Endodermal cell (in vitro differentiated cells): ENCODE results near the gene MSANTD3. TPM values are rescaled to one million over a fixed set of nuclear protein-coding genes. Genes with fewer than 3 reads are reported as not detected.
"Not testable (repeated sequence)": the region's sequence is repeated elsewhere in the genome, so short reads cannot be mapped to it uniquely, and the experiment has no call there.

Experiments
- DNase-seq: peaks from one replicate; pipeline ENCODE4 v3.0.0-alpha.2; 2017
- H3K27ac ChIP-seq: 2 replicates; pipeline ENCODE4 v1.5.1; 2013; ENCODE audit warnings: mild to moderate bottlenecking, low read depth, low read length, moderate library complexity
- H3K27me3 ChIP-seq: 2 replicates; pipeline ENCODE4 v1.6.1; 2013; ENCODE audit warnings: mild to moderate bottlenecking, low read length, moderate library complexity; ENCODE audit not compliant: insufficient read depth, control insufficient read depth, poor library complexity, severe bottlenecking
- H3K36me3 ChIP-seq: 2 replicates; pipeline ENCODE4 v1.7.0; 2013; ENCODE audit warnings: mild to moderate bottlenecking, low read length, moderate library complexity; ENCODE audit not compliant: control insufficient read depth, insufficient read depth
- H3K4me1 ChIP-seq: one replicate; pipeline ENCODE4 v1.7.0; 2013; ENCODE audit warnings: low read length; ENCODE audit not compliant: control insufficient read depth, insufficient read depth
- H3K4me3 ChIP-seq: 2 replicates; pipeline ENCODE4 v1.5.1; 2013; ENCODE audit warnings: mild to moderate bottlenecking, low read length, moderate library complexity
- H3K9ac ChIP-seq: 2 replicates; pipeline ENCODE4 v1.6.1; 2013; ENCODE audit warnings: mild to moderate bottlenecking, low read length, moderate library complexity; ENCODE audit not compliant: poor library complexity, severe bottlenecking; ENCODE audit errors: extremely low read depth
- H3K9me3 ChIP-seq: 2 replicates; pipeline ENCODE4 v1.6.1; 2013; ENCODE audit warnings: mild to moderate bottlenecking, low read length, moderate library complexity; ENCODE audit not compliant: control insufficient read depth
- H3K27ac Mint-ChIP-seq: 2 replicates; pipeline ENCODE4 v1.8.0; 2020; ENCODE audit warnings: mixed read lengths
- H3K27me3 Mint-ChIP-seq: 2 replicates; pipeline ENCODE4 v1.8.0; 2021; ENCODE audit warnings: mild to moderate bottlenecking, mixed read lengths; ENCODE audit not compliant: insufficient read depth
- H3K36me3 Mint-ChIP-seq: 2 replicates; pipeline ENCODE4 v1.8.0; 2020; ENCODE audit warnings: low read depth, mixed read lengths
- H3K4me1 Mint-ChIP-seq: 2 replicates; pipeline ENCODE4 v1.8.0; 2020; ENCODE audit warnings: mixed read lengths
- H3K4me3 Mint-ChIP-seq: 2 replicates; pipeline ENCODE4 v1.8.0; 2020; ENCODE audit warnings: mild to moderate bottlenecking, moderate library complexity, mixed read lengths
- H3K9me3 Mint-ChIP-seq: 2 replicates; pipeline ENCODE4 v1.8.0; 2020; ENCODE audit warnings: mild to moderate bottlenecking, mixed read lengths
- CTCF ChIP-seq: fragments of 200-600 bp; sonication (generic); conservative IDR thresholded peaks from 2 replicates; pipeline ENCODE4 v1.5.0; 2021; ENCODE audit warnings: antibody characterized with exemption, mild to moderate bottlenecking
- WGBS, 2 experiments: methylation state at CpG; one replicate each; pipeline versions ENCODE4 v1.1.5 to v1.1.7; 2013; ENCODE audit warnings: missing lambda C conversion rate in 2 of 2, mixed read lengths in 1 of 2; ENCODE audit not compliant: insufficient coverage in 1 of 2, insufficient read length in 1 of 2; 5-methylcytosine and 5-hydroxymethylcytosine counted together
- total RNA-seq, 2 donors: library from RNA; stranded (reverse); fragmentation: NEBNext Ultra II Directional in 1 of 2; extraction: Animal tissue kit (Norgen Biotek cat#: 25700) in 1 of 2; gene quantifications; 2 replicates in 1 of 2; 3 replicates in 1 of 2; pipeline ENCODE4 v1.2.1, GENCODE V29; 2021

MSANTD3 gene
- total RNA-seq, 2 donors from 2014 or later = 29.8 to 32.2 TPM

- no peaks in the 10 kb centered on the region for H3K4me1 Mint-ChIP-seq
- no peak overlapping the region for H3K9ac ChIP-seq
- peaks cover 14% of the 10 kb centered on the region for H3K27me3 Mint-ChIP-seq
- H3K27me3 ChIP-seq = no peaks in the 10 kb centered on the region
- no peak overlapping the region for H3K27ac Mint-ChIP-seq
- no peak overlapping the region for H3K27ac ChIP-seq
- H3K4me3 Mint-ChIP-seq = no peak overlapping the region
- H3K9me3 Mint-ChIP-seq = peaks cover 17% of the 10 kb centered on the region
- no peak for DNase-seq
- WGBS, 2 experiments = 80 to 96% methylated on average over 1 to 5 of the region's 5 CpGs
- TF ChIP-seq CTCF = no peak
- no peaks in the 10 kb centered on the region for H3K4me1 ChIP-seq
- H3K4me3 ChIP-seq = no peak overlapping the region
- H3K9me3 ChIP-seq = peaks cover 22% of the 10 kb centered on the region
- no peaks in the 10 kb centered on the region for H3K36me3 ChIP-seq
- no peaks in the 10 kb centered on the region for H3K36me3 Mint-ChIP-seq
These were observed 13.0 kb upstream of the MSANTD3 start for GRCh38 chr9:100413839-100414420.

GRCh38 chr9:100417815-100418214 is 9.1 kb upstream of the MSANTD3 start:
- Histone ChIP-seq H3K27me3 (no peaks in the 10 kb centered on the region), H3K27ac (no peak overlapping the region), H3K9me3 (peaks cover 2% of the 10 kb centered on the region), H3K36me3 (no peaks in the 10 kb centered on the region), H3K9ac (no peak overlapping the region), H3K4me1 (no peaks in the 10 kb centered on the region), H3K4me3 (no peak overlapping the region)
- Mint-ChIP-seq H3K4me1 (no peaks in the 10 kb centered on the region), H3K36me3 (no peaks in the 10 kb centered on the region), H3K9me3 (peaks cover 3% of the 10 kb centered on the region), H3K4me3 (no peak overlapping the region), H3K27me3 (peaks cover 7% of the 10 kb centered on the region), H3K27ac (no peak overlapping the region)
- TF ChIP-seq CTCF = no peak
- WGBS, 2 experiments = 75 to 85% methylated on average over 1 to 4 of the region's 4 CpGs
- no peak for DNase-seq

- Histone ChIP-seq H3K9ac (no peak overlapping the region), H3K27me3 (no peaks in the 10 kb centered on the region), H3K4me1 (no peaks in the 10 kb centered on the region), H3K36me3 (no peaks in the 10 kb centered on the region), H3K27ac (no peak overlapping the region), H3K9me3 (no peaks in the 10 kb centered on the region), H3K4me3 (no peak overlapping the region)
- Mint-ChIP-seq H3K4me1 (no peaks in the 10 kb centered on the region), H3K27me3 (peaks cover 7% of the 10 kb centered on the region), H3K9me3 (no peaks in the 10 kb centered on the region), H3K36me3 (no peaks in the 10 kb centered on the region), H3K4me3 (no peak overlapping the region), H3K27ac (no peak overlapping the region)
- no peak for DNase-seq
- no peak for TF ChIP-seq CTCF
- WGBS, 2 experiments = 92 to 95% methylated on average over 3 of the region's 3 CpGs
These were observed 7.8 kb upstream of the MSANTD3 start for GRCh38 chr9:100419166-100419565.

- not testable (repeated sequence) for H3K9me3 Mint-ChIP-seq, H3K4me1 ChIP-seq, DNase-seq, H3K27me3 ChIP-seq, H3K27ac ChIP-seq, H3K36me3 Mint-ChIP-seq, H3K4me3 ChIP-seq, H3K4me3 Mint-ChIP-seq, H3K27ac Mint-ChIP-seq, H3K4me1 Mint-ChIP-seq, H3K27me3 Mint-ChIP-seq, H3K9me3 ChIP-seq, H3K9ac ChIP-seq, H3K36me3 ChIP-seq
- WGBS, 2 experiments = 96% methylated on average over 3 of the region's 3 CpGs; no CpG with 5 or more reads in 1 of the 2 experiments
These were observed 5.8 kb upstream of the MSANTD3 start for GRCh38 chr9:100421116-100421515.
